HepG2 (cell line): ENCODE measurements around the gene HPD. TPM values are rescaled to one million over a fixed set of nuclear protein-coding genes. Genes with fewer than 3 reads are reported as not detected.

ENCODE experiments used
- ATAC-seq: fragments of 200-7000 bp; cut with Tn5 transposase; 3 replicates; pipeline ENCODE4 v1.9.1; 2020; ENCODE audit warnings: mild to moderate bottlenecking, moderate library complexity
- BruUV-seq: library from RNA; stranded (reverse); fragments of 400-500 nt; replicated peaks from 2 replicates; lab custom pipeline; 2021; lab: Mats Ljungman, UMichigan
- CTCF ChIA-PET: fragments of 300-600 bp; formaldehyde crosslinking; extraction: SDS; loops from one replicate; lab custom pipeline; 2021; ENCODE audit warnings: low total read pairs, inconsistent platforms, low intra/inter-chr PET ratio; lab: Yijun Ruan, JAX
- POLR2A ChIA-PET: fragments of 350-600 bp; sonication (Branson Sonifier 250); formaldehyde crosslinking; loops from one replicate; lab custom pipeline; 2020; ENCODE audit warnings: antibody characterized with exemption, inconsistent platforms; lab: Yijun Ruan, JAX
- DNase-seq: peaks from one replicate; pipeline ENCODE4 v3.0.0-alpha.2; 2015; ENCODE audit warnings: low spot score
- FAIRE-seq: peaks from 3 replicates; lab custom pipeline; 2011; peaks lifted over from hg19 to GRCh38; lab: Jason Lieb, UNC
- H2AFZ ChIP-seq: one replicate; pipeline ENCODE4 v1.6.1; 2011; ENCODE audit warnings: low read length, inconsistent platforms
- H3K27ac ChIP-seq: fragments of 300-600 bp; 3 replicates; pipeline ENCODE4 v1.8.0; 2011; ENCODE audit warnings: mixed run types, mild to moderate bottlenecking, mixed read lengths, low read length, inconsistent platforms; ENCODE audit not compliant: insufficient read depth; ENCODE audit errors: extremely low read length
- H3K27me3 ChIP-seq, 2 experiments: fragments of 200-600 bp in 1 of 2; 2 replicates in 1 of 2; 3 replicates in 1 of 2; pipeline versions ENCODE4 v1.6.0 to v1.8.0; 2011; ENCODE audit warnings: low read length in 2 of 2, mild to moderate bottlenecking in 2 of 2, moderate library complexity in 2 of 2, inconsistent platforms in 1 of 2; ENCODE audit not compliant: insufficient read depth in 2 of 2, control insufficient read depth in 1 of 2
- H3K36me3 ChIP-seq, 2 experiments: fragments of 200-600 bp in 1 of 2; replicated peaks in 1 of 2; 2 replicates in 1 of 2; 3 replicates in 1 of 2; pipeline versions ENCODE4 v1.5.1 to v1.8.0; 2011; ENCODE audit warnings: low read length in 2 of 2, inconsistent platforms in 1 of 2; ENCODE audit not compliant: insufficient read depth in 2 of 2, control insufficient read depth in 1 of 2
- H3K4me1 ChIP-seq: 2 replicates; pipeline ENCODE4 v1.5.1; 2012; ENCODE audit warnings: low read length, inconsistent platforms; ENCODE audit not compliant: insufficient read depth
- H3K4me2 ChIP-seq: 2 replicates; pipeline ENCODE4 v1.6.0; 2011; ENCODE audit warnings: low read depth, low read length, inconsistent platforms
- H3K4me3 ChIP-seq, 3 experiments: fragments of 200-600 bp in 1 of 3; sonication (generic), shearing (Covaris generic) in 1 of 3; replicated peaks in 1 of 3; 2 replicates each; pipeline ENCODE4 v1.5.1; 2011 to 2016; ENCODE audit warnings: low read length in 3 of 3, inconsistent platforms in 2 of 3, low read depth in 2 of 3, mild to moderate bottlenecking in 2 of 3, control low read depth in 1 of 3, mixed read lengths in 1 of 3; ENCODE audit not compliant: insufficient read depth in 1 of 3
- H3K79me2 ChIP-seq: one replicate; pipeline ENCODE4 v1.6.1; 2011; ENCODE audit warnings: low read length, inconsistent platforms; ENCODE audit not compliant: insufficient read depth
- H3K9ac ChIP-seq: 2 replicates; pipeline ENCODE4 v1.6.0; 2011; ENCODE audit warnings: mild to moderate bottlenecking, low read depth, low read length, inconsistent platforms; ENCODE audit not compliant: insufficient read depth
- H3K9me3 ChIP-seq: 2 replicates; pipeline ENCODE4 v1.5.1; 2012; ENCODE audit warnings: mild to moderate bottlenecking, low read length
- H4K20me1 ChIP-seq: 2 replicates; pipeline ENCODE4 v1.6.0; 2011; ENCODE audit warnings: inconsistent platforms, mild to moderate bottlenecking, low read length, moderate library complexity; ENCODE audit not compliant: insufficient read depth
- CEBPG ChIP-seq: IDR thresholded peaks from 2 replicates; pipeline ENCODE4 v1.6.1; 2016
- FLYWCH1 ChIP-seq: sonication (generic); formaldehyde crosslinking; IDR thresholded peaks from 2 replicates; pipeline ENCODE4 v1.8.1; 2023; ENCODE audit warnings: mild to moderate bottlenecking, missing genetic modification reagents
- FOXP4 ChIP-seq: sonication (generic); formaldehyde crosslinking; IDR thresholded peaks from 2 replicates; pipeline ENCODE4 v1.4.0; 2020; ENCODE audit warnings: missing genetic modification reagents
- HOXD1 ChIP-seq: sonication (generic); formaldehyde crosslinking; IDR thresholded peaks from 2 replicates; pipeline ENCODE4 v1.5.0; 2020; ENCODE audit warnings: missing genetic modification reagents
- KDM2A ChIP-seq: sonication (generic); formaldehyde crosslinking; IDR thresholded peaks from 2 replicates; pipeline ENCODE4 v1.4.0; 2020; ENCODE audit warnings: low read depth, missing genetic modification reagents, borderline replicate concordance
- KDM5A ChIP-seq: fragments of 200-600 bp; sonication (generic); IDR thresholded peaks from 2 replicates; pipeline ENCODE4 v1.7.0; 2018; ENCODE audit warnings: antibody characterized with exemption, mild to moderate bottlenecking, low read length, borderline replicate concordance
- MED13 ChIP-seq: sonication (generic); formaldehyde crosslinking; IDR thresholded peaks from 2 replicates; pipeline ENCODE4 v1.5.0; 2020; ENCODE audit warnings: missing genetic modification reagents
- NAIF1 ChIP-seq: sonication (generic); formaldehyde crosslinking; IDR thresholded peaks from 2 replicates; pipeline ENCODE4 v1.5.0; 2020; ENCODE audit warnings: mild to moderate bottlenecking, missing genetic modification reagents, borderline replicate concordance
- POGZ ChIP-seq: sonication (generic); formaldehyde crosslinking; IDR thresholded peaks from 2 replicates; pipeline ENCODE4 v1.4.0; 2020; ENCODE audit warnings: mild to moderate bottlenecking, missing genetic modification reagents
- SIX4 ChIP-seq: sonication (generic); formaldehyde crosslinking; IDR thresholded peaks from 2 replicates; pipeline ENCODE4 v1.4.0; 2020; ENCODE audit warnings: missing genetic modification reagents
- SOX5 ChIP-seq: IDR thresholded peaks from 2 replicates; pipeline ENCODE4 v1.6.1; 2016; ENCODE audit warnings: borderline replicate concordance
- ZBTB33 ChIP-seq: sonication (generic); formaldehyde crosslinking; IDR thresholded peaks from 2 replicates; pipeline ENCODE4 v1.4.0; 2020; ENCODE audit warnings: missing genetic modification reagents
- ZNF235 ChIP-seq: sonication (generic); formaldehyde crosslinking; IDR thresholded peaks from 2 replicates; pipeline ENCODE4 v1.8.1; 2023; ENCODE audit warnings: mild to moderate bottlenecking, missing genetic modification reagents, borderline replicate concordance
- ZNF24 ChIP-seq: fragments of 450-650 bp; IDR thresholded peaks from 2 replicates; pipeline ENCODE4 v1.6.1; 2017; ENCODE audit warnings: antibody characterized with exemption, mild to moderate bottlenecking
- ZNF510 ChIP-seq: sonication (generic); formaldehyde crosslinking; IDR thresholded peaks from 2 replicates; pipeline ENCODE4 v1.4.0; 2020; ENCODE audit warnings: low read depth, mild to moderate bottlenecking, missing genetic modification reagents
- ZNF629 ChIP-seq: sonication (generic); formaldehyde crosslinking; conservative IDR thresholded peaks from 2 replicates; pipeline ENCODE4 v1.5.0; 2020; ENCODE audit warnings: missing genetic modification reagents
- ZNF703 ChIP-seq: sonication (generic); formaldehyde crosslinking; IDR thresholded peaks from 2 replicates; pipeline ENCODE4 v1.5.1; 2020; ENCODE audit warnings: missing genetic modification reagents, mild to moderate bottlenecking, moderate library complexity, borderline replicate concordance
- ZNF768 ChIP-seq: sonication (generic); formaldehyde crosslinking; IDR thresholded peaks from 2 replicates; pipeline ENCODE4 v1.4.0; 2020; ENCODE audit warnings: missing genetic modification reagents
- ZNF776 ChIP-seq: sonication (generic); formaldehyde crosslinking; IDR thresholded peaks from 2 replicates; pipeline ENCODE4 v1.4.0; 2020; ENCODE audit warnings: mild to moderate bottlenecking, missing genetic modification reagents
- ZSCAN25 ChIP-seq: sonication (generic); formaldehyde crosslinking; IDR thresholded peaks from 2 replicates; pipeline ENCODE4 v1.8.0; 2022; ENCODE audit warnings: mild to moderate bottlenecking, missing genetic modification reagents
- WGBS: methylation state at CpG from one replicate; pipeline ENCODE4 v1.1.6; 2017; ENCODE audit warnings: low lambda C conversion rate; 5-methylcytosine and 5-hydroxymethylcytosine counted together
- in situ Hi-C: cut with HindIII; loops from 2 replicates; pipeline ENCODE4 v1.10.0; 2017; ENCODE audit warnings: low pct_unique_long_range_greater_than_20kb; ENCODE audit not compliant: extremely low pct_ligation_motif_present
- intact Hi-C: fragments of 100-400 bp; cut with micrococcal nuclease; formaldehyde crosslinking; loops from one replicate; pipeline ENCODE4 v1.10.0; 2022; ENCODE audit not compliant: unreplicated experiment
- polyA plus RNA-seq, 8 experiments: library from polyadenylated mRNA; depleted of rRNA in 3 of 8; stranded (reverse) in 7 of 8; unstranded in 1 of 8; fragments of >200 nt; fragmentation: Illumina TruSeq in 4 of 8; extraction: Trizol in 4 of 8; gene quantifications; 2 replicates each; pipeline versions ENCODE4 v1.2.1 to v1.2.3, GENCODE V29; 2011 to 2016; ENCODE audit warnings: low read depth in 4 of 8, missing spikeins in 1 of 8, mixed read lengths in 1 of 8; ENCODE audit not compliant: insufficient read depth in 1 of 8
- total RNA-seq, 5 experiments: library from RNA; depleted of rRNA; stranded (reverse); fragments of >200 nt; fragmentation: Illumina TruSeq; extraction: Trizol; gene quantifications; 2 replicates each; pipeline ENCODE4 v1.2.3, GENCODE V29; 2016; ENCODE audit warnings: low read depth in 1 of 5
- TF ChIP-seq, protein P1 (sequence below): sonication (generic); formaldehyde crosslinking; IDR thresholded peaks from 2 replicates; pipeline ENCODE4 v1.5.0; 2020; ENCODE audit warnings: missing genetic modification reagents, mild to moderate bottlenecking, borderline replicate concordance

Gene HPD
- total and polyA plus RNA-seq, 2 of the 13 experiments (the other 11 are each of a cell fraction or from before 2014, with no cell fraction given), result 120 to 195 TPM

DNA sequence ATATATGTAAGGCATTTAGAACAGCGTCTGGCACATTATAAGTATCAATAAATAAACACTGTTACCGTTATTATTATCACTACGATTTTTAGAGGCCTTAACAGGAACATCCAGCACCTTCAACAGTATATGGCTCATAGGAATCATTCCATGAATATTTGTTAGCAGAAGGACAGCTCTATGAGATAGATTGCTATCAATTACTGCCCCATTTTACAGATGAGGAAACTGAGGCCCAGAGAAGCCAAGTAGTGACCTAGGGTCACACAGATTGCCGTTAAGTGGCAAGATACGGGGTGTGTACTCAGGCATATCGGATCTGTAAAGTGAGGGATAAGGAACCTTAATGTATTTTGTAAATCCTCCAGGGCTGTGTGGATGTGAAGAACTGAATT is 29.4 kb upstream of the HPD start:
- H3K9me3 ChIP-seq, result no peaks in the 10 kb centered on the region
- H2AFZ ChIP-seq, result no peak overlapping the region
- no peak for FAIRE-seq
- 9% methylated on average over 6 of the region's 6 CpGs for WGBS
- no peaks in the 10 kb centered on the region; a peak in 1 of 5 replicates for H3K27me3 ChIP-seq
- ChIA-PET POLR2A (interaction anchor here (0.6 to 3.8 kb wide), 18 partner anchors 9 to 1055 kb away, joined by 3 to 39 read pairs (median 4); partner anchors contain the start of gene HPD), CTCF (interaction anchor here (0.7 to 2.7 kb wide), 3 partner anchors 65 to 94 kb away, joined by 5 to 22 read pairs (median 6); partner anchors contain the start of gene RHOF)
- H3K27ac ChIP-seq, result peak overlapping the region; percentile 37
- H3K4me2 ChIP-seq, result peak overlapping the region; percentile 83
- peak overlapping the region; percentile 28 to 87 (median 47); a peak in 5 of 6 replicates for H3K4me3 ChIP-seq
- peaks cover 1 to 4% of the 10 kb centered on the region in 2 experiments; a peak in 2 of 5 replicates for H3K36me3 ChIP-seq
- BruUV-seq, result TSS peak; percentile 98
- intact Hi-C loops, result loop anchor here (1.0 kb wide), 1 partner anchor 29 kb away; no protein-coding TSS in a partner anchor
- H3K4me1 ChIP-seq, result peaks cover 36% of the 10 kb centered on the region
- DNase-seq, result no peak
- ATAC-seq, result no peak
- in situ Hi-C loops, result loop anchor here (5.0 kb wide), 1 partner anchor 96 kb away; the partner anchor contains the start of gene RHOF
- peaks cover 23% of the 10 kb centered on the region for H3K79me2 ChIP-seq
- H3K9ac ChIP-seq, result peak overlapping the region; percentile 62
- no peaks in the 10 kb centered on the region for H4K20me1 ChIP-seq
- TF ChIP-seq FLYWCH1, result no peak
- no peak for TF ChIP-seq ZBTB33 (CRISPR knock-in tag)
- no peak for TF ChIP-seq POGZ (CRISPR knock-in tag)
- no peak for TF ChIP-seq ZSCAN25 (CRISPR knock-in tag)
- no peak for TF ChIP-seq ZNF703
- TF ChIP-seq SIX4 (CRISPR knock-in tag), result no peak
- TF ChIP-seq FOXP4 (CRISPR knock-in tag), result no peak
- no peak for TF ChIP-seq MED13 (CRISPR knock-in tag)
- TF ChIP-seq KDM2A, result no peak
- TF ChIP-seq ZNF776 (CRISPR knock-in tag), result no peak
- TF ChIP-seq ZNF629 (CRISPR knock-in tag), result peak; percentile 99
- no peak for TF ChIP-seq NAIF1 (CRISPR knock-in tag)
- TF ChIP-seq ZNF510, result no peak
- TF ChIP-seq ZNF235, result no peak
- 0 out of 2 replicates have a peak, but pooled peaks have one; percentile 6 for TF ChIP-seq KDM5A
- no peak for TF ChIP-seq HOXD1 (CRISPR knock-in tag)
- TF ChIP-seq ZNF24, result peak; percentile 56; the same call in 1 of the 2 replicates
- TF ChIP-seq, protein P1, sequence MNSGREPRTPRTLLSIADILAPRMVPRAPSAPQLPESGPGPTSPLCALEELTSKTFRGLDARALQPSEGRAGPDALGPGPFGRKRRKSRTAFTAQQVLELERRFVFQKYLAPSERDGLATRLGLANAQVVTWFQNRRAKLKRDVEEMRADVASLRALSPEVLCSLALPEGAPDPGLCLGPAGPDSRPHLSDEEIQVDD, result no peak
- no peak for TF ChIP-seq SOX5
- no peak for TF ChIP-seq ZNF768 (CRISPR knock-in tag)
- no peak for TF ChIP-seq CEBPG (CRISPR knock-in tag)
